Endothelial cell of umbilical vein (primary cell): Measurements from ENCODE around the gene PIP4K2C.

ENCODE experiments used
- EZH2 ChIP-seq: IDR thresholded peaks from 2 replicates; pipeline ENCODE4 v1.6.1; 2012; ENCODE audit warnings: borderline replicate concordance, low read depth, mild to moderate bottlenecking, moderate library complexity, low read length, inconsistent platforms; ENCODE audit not compliant: severe bottlenecking
- POLR2A ChIP-seq: IDR thresholded peaks from 2 replicates; pipeline ENCODE4 v1.6.1; 2012; ENCODE audit warnings: low read depth, mild to moderate bottlenecking, control low read depth, low read length
- POLR2AphosphoS5 ChIP-seq: IDR thresholded peaks from 2 replicates; pipeline ENCODE4 v1.6.1; 2012; ENCODE audit warnings: low read depth, mild to moderate bottlenecking, control low read depth, low read length, moderate library complexity; ENCODE audit not compliant: insufficient read depth
- TF ChIP-seq, protein P1 (sequence below), 2 donors: IDR thresholded peaks; 1 replicate in 1 of 2; 2 replicates in 1 of 2; pipeline ENCODE4 v1.5.1; 2011; ENCODE audit warnings: low read length in 2 of 2, mild to moderate bottlenecking in 2 of 2, moderate library complexity in 2 of 2, control low read depth in 1 of 2, inconsistent platforms in 1 of 2, low read depth in 1 of 2; ENCODE audit not compliant: insufficient read depth in 1 of 2; ENCODE audit errors: extremely low read depth in 1 of 2
- TF ChIP-seq, protein P2 (sequence below): IDR thresholded peaks from 2 replicates; pipeline ENCODE4 v1.6.1; 2011; ENCODE audit not compliant: insufficient read depth, insufficient read length

DNA sequence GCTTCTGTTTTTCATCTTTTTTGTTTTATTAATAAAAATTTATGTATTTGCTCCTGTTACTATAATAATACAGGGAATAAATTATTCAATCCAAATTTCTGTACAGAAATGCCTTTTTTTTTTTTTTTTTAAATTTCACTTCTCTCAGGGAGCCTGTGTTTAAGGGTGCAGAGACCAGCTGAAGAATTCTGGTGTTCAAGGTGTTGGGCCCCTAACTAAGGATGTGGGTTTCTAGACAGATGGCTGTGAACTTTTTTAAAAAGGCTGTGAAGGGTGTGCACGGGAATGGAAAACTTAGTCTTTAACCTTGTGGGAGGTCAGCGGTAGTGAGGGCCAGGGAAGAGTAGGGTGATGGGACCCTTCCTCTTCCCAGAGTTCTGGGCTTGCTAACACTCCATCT, 12.3 kb downstream of the PIP4K2C start:
- TF ChIP-seq, protein P1, sequence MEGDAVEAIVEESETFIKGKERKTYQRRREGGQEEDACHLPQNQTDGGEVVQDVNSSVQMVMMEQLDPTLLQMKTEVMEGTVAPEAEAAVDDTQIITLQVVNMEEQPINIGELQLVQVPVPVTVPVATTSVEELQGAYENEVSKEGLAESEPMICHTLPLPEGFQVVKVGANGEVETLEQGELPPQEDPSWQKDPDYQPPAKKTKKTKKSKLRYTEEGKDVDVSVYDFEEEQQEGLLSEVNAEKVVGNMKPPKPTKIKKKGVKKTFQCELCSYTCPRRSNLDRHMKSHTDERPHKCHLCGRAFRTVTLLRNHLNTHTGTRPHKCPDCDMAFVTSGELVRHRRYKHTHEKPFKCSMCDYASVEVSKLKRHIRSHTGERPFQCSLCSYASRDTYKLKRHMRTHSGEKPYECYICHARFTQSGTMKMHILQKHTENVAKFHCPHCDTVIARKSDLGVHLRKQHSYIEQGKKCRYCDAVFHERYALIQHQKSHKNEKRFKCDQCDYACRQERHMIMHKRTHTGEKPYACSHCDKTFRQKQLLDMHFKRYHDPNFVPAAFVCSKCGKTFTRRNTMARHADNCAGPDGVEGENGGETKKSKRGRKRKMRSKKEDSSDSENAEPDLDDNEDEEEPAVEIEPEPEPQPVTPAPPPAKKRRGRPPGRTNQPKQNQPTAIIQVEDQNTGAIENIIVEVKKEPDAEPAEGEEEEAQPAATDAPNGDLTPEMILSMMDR (IDR thresholded peaks at IDR 0.05; ENCODE audit: extremely low read depth in 1 of 2, insufficient read depth in 1 of 2, low read depth in 1 of 2, low read length in 2 of 2) = no peak
- TF ChIP-seq POLR2A (no peak), EZH2 (no peak), POLR2AphosphoS5 (no peak)
- TF ChIP-seq, protein P2, sequence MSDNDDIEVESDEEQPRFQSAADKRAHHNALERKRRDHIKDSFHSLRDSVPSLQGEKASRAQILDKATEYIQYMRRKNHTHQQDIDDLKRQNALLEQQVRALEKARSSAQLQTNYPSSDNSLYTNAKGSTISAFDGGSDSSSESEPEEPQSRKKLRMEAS = no peak
